GM18526 (cell line): ENCODE data around the gene ALDH4A1.

ENCODE experiments used
- POLR2A ChIP-seq: IDR thresholded peaks from 3 replicates; pipeline ENCODE4 v1.6.1; 2011; ENCODE audit not compliant: insufficient read length; ENCODE audit errors: extremely low read depth

Gene ALDH4A1

GRCh38 chr1:18902523-18903290, at the start of gene ALDH4A1:
Gene ALDH4A1, minus strand, starts transcription at chr1:18902555. Its CDS starts 32 bp downstream, at chr1:18902523.
- TF ChIP-seq POLR2A = peak; percentile 75

DNA sequence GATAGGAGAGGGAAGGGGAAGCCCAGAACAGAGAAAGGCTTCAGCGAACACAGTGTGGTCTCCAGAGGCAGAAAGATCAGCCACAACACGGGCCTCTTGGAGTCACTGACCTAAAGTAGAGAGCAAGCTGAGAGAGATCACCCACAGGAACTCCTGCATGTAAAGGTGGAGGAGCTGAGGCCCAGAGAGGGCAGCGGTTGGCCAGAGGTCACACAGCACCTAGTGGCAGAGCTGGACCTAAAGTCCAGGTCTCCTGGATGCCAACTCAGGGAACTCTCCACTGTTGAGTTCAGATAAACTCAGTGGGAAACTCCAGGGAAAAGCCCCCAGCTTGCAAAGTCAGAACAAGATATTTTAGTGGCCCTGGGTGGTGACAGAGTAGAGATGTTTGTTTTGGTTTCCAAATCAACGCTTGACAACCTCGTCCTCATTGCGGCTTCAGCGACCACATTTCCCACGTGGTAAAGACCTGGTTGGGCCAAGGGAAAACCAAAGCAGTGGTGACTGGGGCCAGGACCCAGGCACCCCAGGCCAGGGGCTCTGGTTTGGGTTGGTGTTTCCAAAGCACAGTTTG, 49.5 kb upstream of the ALDH4A1 start:
- no peak for TF ChIP-seq POLR2A

- TF ChIP-seq POLR2A = no peak
These were observed 49.1 kb upstream of the ALDH4A1 start for GRCh38 chr1:18951416-18951815.

GRCh38 chr1:18950401-18951026, 48.2 kb upstream of the ALDH4A1 start:
- peak; percentile 35 for TF ChIP-seq POLR2A

- no peak for TF ChIP-seq POLR2A
These were observed 47.5 kb upstream of the ALDH4A1 start for GRCh38 chr1:18949686-18950400.

DNA sequence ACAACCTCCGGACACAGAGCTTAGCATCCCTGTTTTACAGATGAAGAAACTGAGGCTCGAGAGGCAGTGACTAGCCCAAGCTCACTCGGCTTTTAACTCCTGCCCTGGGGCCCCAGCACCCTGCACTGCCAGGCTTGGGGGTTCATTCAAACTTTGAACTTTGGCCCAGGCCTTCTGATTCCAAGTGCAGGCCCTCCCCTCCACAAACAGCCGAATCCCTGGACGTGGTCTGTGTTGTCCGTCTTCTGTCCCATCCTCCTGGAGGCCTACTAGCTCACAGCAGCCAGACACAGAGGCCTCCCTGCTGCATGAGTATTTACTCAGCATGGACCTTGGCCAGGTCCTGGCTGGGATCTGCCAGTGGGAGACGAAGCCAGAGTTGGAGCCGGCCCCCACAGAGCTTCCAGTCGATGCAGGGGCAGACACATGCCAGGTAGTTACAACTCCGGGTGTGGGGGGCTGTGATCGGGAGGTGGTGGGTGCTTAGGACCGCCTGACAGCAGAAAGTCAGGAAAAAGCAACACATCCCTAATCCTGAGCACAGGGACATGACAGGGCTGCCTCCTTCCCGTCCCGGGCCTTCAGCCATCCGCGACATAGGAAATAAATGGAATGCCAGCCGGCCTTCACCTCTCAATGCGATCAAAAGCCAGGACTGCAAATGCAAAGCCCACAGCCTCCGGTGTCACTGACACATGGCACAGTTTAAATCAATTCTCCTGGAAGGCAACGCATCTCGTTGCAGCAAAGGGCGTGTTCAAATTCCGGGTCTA, 46.7 kb upstream of the ALDH4A1 start:
- no peak for TF ChIP-seq POLR2A

DNA sequence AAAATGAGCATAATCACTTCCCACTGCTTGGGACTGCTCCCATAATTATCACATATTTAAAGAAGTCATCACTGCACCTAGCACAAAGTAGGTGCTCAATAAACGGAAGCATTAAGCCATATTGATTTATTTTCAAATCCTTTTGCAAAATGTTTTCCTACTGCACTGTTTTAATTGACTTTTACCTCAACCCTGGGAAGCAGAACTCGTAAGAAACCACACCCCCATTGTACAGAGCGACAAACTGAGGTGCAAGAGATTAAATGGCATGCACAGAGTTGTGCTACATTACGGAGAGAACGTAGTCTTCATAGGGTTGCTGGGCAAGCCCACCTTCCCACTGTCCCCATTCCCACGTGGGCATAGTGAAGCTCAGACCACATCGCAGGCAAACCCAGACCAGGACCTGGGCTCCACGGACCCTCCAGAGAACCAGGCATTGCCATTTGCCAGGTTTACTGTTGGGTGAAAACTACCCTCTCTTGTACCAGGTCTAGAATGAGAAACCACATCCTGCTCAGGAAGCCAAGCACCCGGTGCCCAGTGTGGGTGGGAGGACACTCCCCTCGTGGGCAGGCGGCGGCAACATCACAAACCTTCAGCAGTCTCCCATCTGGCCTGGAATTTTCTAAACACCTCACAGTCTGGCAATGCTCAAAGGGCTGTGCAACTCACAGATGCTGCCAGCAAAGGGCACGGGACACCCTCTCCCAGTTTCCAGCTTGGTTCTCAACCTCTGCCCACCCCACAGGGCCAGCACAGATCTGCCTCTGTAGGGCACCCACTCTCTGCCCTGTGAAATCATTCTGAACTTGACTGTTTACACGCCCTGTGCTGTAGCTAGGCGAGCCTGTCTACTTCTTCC, 45.9 kb upstream of the ALDH4A1 start:
- TF ChIP-seq POLR2A = no peak

- no peak for TF ChIP-seq POLR2A
These were observed 45.2 kb upstream of the ALDH4A1 start for GRCh38 chr1:18947570-18947969.

DNA sequence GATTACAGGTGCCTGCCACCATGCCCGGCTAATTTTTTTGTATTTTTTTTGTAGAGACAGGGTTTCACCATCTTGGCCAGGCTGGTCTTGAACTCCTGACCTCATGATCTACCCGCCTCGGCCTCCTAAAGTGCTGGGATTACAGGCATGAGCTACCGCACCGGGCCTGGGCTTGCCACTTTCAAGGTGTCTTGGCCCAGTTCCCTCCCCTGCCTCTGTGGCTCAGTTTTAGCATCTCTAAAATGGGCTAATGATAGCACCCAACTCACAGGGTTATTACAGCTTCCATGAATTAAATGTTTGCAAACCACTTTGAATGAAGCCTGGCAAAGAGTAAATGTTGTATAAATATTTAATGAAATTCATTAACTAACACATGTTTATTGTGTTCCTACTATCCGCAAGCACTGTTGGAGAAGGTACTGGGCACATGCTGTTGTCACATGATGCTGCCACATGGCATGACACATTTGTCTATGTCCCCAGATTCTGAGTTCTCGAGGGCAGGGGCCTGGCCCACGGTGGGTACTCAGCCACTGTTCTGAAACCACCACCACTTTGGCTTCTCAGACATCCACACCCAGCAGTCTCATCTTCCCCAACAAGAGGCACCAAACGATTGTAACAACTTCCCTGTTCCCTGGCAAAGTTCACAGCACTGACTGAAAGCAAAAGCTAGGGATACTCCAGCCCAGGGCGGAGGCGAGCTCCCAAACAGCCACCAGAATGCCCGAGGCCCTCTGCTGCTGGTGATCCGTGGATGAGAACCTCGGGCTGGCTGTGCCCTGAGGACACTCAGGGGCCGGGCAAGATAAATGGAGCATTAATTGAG, 44.4 kb upstream of the ALDH4A1 start:
- no peak for TF ChIP-seq POLR2A

GRCh38 chr1:18945401-18945849, 43.1 kb upstream of the ALDH4A1 start:
- TF ChIP-seq POLR2A = no peak

DNA sequence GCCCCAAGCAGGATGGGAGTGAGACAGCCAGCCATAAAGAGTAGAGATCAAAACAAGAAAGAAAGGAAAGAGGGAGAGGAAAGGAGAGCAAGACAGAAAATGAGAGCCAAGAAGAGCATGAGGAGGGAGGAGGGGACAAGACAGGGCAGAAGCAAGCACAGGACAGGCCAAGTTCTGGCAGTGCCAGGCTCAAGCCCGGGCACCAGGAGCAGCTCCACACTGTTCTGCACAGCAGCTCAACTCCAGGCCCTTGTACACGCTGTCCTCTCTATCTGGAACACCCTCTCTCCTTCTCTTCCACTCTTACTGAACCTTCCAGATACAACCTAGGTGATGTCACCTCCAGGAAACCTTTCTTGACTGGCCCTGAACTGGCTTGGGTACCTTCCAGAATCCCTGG, 42.5 kb upstream of the ALDH4A1 start:
- TF ChIP-seq POLR2A = no peak

DNA sequence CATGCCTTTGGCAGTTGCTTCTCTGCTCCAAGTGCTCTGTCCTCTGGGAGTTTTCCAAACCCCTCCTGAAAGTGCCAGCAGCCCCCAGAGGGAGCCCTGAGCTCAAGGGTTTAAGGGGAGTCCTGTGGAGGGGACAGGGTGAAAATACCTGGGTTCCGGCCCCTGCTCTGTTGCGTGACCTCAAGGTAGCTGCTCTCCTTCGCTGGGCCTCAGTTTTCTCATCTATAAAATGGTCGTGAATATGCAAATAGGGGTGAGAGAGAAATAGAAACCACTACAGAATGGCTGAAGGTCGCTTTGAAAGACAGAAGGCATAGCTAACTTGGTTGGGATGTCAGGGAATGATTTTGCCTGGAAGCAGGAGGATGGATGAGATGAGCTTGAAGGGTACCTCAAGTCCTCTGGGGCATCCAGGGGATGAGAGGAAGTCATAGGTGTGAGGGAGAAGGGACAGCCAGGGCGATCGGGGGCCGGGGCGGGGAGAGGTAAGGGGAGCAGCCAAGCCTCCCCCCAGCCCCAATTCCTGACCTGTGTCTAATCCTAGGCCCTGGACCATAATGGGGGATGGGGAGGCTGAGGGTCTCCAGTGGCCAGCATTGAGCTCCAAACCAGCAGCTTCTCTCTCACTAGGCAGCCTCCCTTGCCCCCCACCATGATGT, 41.7 kb upstream of the ALDH4A1 start:
- no peak for TF ChIP-seq POLR2A

- no peak for TF ChIP-seq POLR2A
These were observed 40.8 kb upstream of the ALDH4A1 start for GRCh38 chr1:18943162-18943561.
